GM21825 (cell line): ENCODE data around the gene OSBPL2.

Source experiments
- ATAC-seq: cut with Tn5 transposase; IDR thresholded peaks from one replicate; pipeline ENCODE4 v1.9.1; 2021; ENCODE audit warnings: mild to moderate bottlenecking, moderate library complexity; ENCODE audit not compliant: unreplicated experiment

OSBPL2 gene

GRCh38 chr20:62248890-62249560, 10.7 kb downstream of the OSBPL2 start:
- ATAC-seq: no peak

DNA sequence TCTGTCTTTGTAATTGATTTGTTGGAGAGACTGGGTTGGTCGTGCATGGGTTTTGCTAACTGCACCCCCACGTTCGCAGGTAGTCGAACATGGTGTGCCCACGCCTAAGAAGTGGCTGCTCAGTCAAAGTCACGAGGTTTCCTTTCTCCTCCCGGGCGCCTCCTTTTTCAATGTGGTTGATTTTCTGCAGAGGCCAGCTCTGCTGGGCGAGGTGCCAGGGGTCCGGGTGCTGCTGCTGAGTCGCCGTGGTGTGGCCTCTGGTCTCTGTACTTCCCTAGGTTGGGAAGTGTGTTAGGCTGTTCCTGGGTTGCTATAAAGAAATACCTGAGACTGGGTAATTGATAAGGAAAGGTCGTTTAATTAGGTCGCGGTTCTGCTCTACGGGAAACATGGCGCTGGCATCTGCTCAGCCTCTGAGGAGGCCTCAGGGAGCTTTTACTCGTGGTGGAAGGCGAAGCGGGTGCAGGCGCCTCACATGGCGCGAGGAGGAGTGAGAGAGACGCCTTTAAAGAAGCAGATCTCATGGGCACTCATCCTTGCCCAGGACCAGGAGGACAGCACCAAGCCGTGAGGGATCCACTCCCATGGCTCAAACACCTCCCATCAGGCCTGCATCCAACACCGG, 14.1 kb downstream of the OSBPL2 start:
- no peak for ATAC-seq

DNA sequence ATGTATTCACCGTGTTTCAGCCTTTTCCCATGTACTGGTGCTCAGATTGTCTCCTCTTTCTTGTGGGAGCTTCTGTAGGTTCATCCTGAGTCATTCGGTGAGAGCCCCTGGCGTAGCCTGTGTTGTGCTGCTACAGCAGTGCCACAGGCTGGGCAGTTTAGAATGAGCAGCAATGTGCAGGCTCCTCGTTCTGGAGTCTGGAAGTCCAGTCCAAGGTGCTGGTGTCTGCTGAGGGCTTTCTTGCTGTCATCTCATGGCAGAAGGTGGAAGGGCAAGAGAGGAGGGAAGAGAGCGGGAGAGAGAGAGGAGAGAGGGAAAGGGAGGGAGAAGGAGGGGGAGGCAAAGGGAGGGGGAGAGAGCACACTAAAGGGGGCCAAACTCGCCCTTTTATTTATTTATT, 15.1 kb downstream of the OSBPL2 start:
- no peak for ATAC-seq

GRCh38 chr20:62254021-62254724, 15.9 kb downstream of the OSBPL2 start:
- ATAC-seq: no peak

DNA sequence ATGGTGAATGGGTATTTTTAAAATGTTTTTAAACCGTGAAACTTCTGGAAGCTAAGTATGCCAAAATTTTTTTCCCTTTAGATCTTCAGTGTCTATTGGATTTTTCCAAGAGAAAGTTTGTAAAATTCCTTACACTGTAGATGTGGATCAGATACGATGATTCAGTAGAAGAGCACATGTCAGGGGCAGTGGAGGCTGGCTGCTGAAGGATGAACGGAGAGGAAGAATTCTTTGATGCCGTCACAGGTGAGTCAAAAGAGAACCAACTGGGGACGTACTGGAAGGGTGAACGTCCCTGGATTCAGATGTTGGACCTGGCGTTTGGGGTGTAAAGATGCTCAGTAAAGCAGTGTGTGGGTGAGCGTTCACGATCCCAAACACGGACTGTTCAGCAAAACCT, 17.7 kb downstream of the OSBPL2 start:
- ATAC-seq: no peak

GRCh38 chr20:62258499-62259293, 20.4 kb downstream of the OSBPL2 start:
- no peak for ATAC-seq

GRCh38 chr20:62259294-62259565, 20.9 kb downstream of the OSBPL2 start:
- ATAC-seq: no peak

GRCh38 chr20:62262064-62262463, 23.7 kb downstream of the OSBPL2 start:
- no peak for ATAC-seq

GRCh38 chr20:62263396-62263795, 25.1 kb downstream of the OSBPL2 start:
- ATAC-seq: no peak

DNA sequence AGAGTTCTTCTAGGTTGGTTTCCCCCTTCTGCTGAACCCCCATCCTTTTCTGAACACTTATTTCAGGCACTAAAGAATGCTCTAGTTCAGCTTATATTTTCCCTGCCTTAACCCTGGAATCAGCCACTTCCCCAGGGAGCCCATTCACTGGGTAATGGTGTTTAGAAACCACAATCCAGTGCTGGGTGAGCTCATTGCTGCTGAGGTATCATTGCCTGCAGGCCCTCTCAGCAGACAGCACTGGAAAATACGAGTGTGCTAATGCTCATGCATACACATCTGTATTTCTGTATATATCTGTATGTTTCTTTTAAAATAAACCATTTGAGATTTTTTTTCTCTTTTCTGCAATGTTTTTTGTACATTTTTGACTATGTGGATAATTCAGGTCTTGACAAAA, 27.0 kb downstream of the OSBPL2 start:
- ATAC-seq: no peak

DNA sequence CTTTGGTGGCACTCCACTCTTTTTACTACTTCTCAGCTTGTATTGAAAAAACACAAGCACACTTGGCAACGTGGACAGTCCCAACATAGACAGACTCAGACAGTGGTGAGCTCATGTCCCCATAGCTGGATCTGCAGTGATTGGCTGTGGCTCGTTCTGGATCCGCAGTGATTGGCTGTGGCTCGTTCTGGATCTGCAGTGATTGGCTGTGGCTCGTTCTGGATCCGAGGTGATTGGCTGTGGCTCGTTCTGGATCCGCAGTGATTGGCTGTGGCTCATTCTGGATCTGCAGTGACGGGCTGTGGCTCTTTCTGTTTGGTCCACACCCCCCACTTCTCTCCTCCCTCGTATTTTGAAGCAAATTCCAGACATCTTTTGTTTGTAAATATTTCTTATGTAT, 28.0 kb downstream of the OSBPL2 start:
- ATAC-seq: no peak

DNA sequence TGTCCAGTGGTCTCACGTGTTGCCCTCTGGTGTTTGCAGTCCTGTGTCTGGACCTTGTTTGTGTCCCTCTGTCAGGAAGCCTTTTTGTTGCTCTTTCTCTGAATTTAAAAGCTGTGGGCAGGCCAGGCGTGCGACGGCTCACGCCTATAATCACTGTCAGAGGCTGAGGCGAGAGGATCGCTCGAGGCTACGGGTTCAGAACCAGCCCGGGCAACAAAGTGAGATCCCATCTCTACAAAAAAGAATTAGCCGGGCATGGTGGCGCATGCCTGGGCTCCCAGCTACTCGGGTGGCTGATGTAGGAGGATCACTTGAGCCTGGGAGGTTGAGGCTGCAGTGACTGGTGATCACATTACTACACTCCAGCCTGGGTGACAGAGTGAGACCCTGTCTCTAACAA, 28.5 kb downstream of the OSBPL2 start:
- no peak for ATAC-seq

GRCh38 chr20:62267543-62267942, 29.2 kb downstream of the OSBPL2 start:
- no peak for ATAC-seq

DNA sequence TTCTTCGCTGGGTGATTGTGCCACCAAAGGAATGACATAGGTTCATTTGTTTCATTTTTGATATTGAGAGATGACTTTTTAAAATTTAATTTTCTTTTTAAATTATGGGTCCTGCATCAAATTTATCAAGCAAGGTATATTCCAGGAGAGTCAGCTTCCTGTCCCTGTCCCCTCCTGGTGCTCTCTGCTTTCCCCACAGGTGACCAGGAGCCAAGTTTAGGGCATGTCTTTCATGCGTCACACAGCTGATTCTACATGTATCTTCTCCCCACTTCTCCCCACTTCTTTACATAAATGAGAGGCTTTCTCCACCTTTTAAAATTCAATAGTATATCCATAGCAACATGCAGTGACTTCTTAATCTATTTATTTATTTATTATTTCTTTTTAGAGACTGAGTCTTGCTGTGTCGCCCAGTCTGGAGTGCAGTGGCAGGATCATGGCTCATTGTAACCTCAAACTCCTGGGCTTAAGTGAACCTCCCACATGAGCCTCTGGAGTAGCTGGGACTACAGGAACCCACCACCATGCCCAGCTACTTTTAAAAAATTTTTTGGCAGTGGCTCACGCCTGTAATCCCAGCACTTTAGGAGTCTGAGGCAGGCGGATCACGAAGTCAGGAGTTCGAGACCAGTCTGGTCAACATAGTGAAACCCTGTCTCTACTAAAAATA, 30.0 kb downstream of the OSBPL2 start:
- ATAC-seq: no peak

GRCh38 chr20:62269378-62269777, 31.1 kb downstream of the OSBPL2 start:
- no peak for ATAC-seq

GRCh38 chr20:62269871-62270270, 31.6 kb downstream of the OSBPL2 start:
- no peak for ATAC-seq

GRCh38 chr20:62272200-62272599, 33.9 kb downstream of the OSBPL2 start:
- no peak for ATAC-seq

DNA sequence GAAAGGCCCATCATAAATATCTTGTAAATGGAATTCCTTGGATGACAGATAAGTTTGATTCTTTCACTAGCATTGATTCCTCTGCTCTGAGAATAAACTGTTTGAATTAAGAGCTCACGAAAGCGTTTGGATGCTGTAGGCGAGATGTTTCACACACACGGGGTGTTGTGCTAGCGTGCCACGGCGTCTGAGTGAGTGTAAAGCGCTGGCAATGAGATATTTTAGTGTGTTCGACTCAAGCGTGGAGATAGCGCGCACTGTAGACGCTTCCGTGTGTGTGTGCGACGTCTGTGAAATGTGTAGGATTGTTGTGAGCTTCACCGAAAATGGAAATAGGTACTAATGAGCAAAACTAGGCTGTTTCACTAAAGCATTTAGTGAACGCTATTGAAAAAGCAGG, 35.1 kb downstream of the OSBPL2 start:
- no peak for ATAC-seq

DNA sequence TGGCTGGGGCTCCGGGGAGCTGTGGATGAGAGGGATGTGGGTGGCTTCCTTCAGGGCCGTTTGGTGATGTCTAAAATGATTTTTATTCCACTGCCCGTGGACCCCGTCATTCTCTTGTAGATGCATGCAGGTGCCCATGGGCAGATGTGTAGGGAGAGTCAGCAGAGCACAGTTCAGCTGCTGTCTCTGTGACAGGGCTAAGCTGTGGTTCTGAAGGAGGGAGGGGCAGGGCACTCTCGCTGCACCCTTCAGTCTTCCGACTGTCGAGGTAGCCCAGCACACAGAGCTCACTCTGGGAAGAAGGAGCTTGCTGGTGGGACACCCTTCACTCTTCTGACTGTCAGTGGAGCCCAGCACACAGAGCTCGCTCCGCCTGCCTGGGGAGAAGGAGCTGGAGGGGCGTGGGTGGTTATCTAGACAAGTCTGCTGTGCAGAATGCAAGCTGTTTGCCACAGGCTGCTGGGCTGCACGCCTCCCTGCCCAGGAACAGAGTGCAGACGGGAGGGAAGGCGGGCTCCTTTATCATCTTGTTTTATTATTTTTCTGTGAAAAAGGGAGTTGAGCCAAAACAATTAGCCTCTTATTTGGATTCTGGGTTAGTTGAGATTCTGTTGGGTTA, 36.1 kb downstream of the OSBPL2 start:
- ATAC-seq: no peak

GRCh38 chr20:62275219-62275618, 36.9 kb downstream of the OSBPL2 start:
- ATAC-seq: no peak

- no peak for ATAC-seq
Observed at GRCh38 chr20:62276439-62276838, 38.1 kb downstream of the OSBPL2 start.
